HG02678 (cell line): ENCODE results near the gene FBXL5.
"Not testable (repeated sequence)": the region's sequence is repeated elsewhere in the genome, so short reads cannot be mapped to it uniquely, and the experiment has no call there.

Experiments used
- ATAC-seq: cut with Tn5 transposase; IDR thresholded peaks from one replicate; pipeline ENCODE4 v1.9.1; 2021; ENCODE audit warnings: mild to moderate bottlenecking, moderate library complexity; ENCODE audit not compliant: unreplicated experiment

FBXL5 gene

GRCh38 chr4:15652191-15652590 is 3.0 kb downstream of the FBXL5 start:
- no peak for ATAC-seq

GRCh38 chr4:15651676-15652075 is 3.5 kb downstream of the FBXL5 start:
- no peak for ATAC-seq

DNA sequence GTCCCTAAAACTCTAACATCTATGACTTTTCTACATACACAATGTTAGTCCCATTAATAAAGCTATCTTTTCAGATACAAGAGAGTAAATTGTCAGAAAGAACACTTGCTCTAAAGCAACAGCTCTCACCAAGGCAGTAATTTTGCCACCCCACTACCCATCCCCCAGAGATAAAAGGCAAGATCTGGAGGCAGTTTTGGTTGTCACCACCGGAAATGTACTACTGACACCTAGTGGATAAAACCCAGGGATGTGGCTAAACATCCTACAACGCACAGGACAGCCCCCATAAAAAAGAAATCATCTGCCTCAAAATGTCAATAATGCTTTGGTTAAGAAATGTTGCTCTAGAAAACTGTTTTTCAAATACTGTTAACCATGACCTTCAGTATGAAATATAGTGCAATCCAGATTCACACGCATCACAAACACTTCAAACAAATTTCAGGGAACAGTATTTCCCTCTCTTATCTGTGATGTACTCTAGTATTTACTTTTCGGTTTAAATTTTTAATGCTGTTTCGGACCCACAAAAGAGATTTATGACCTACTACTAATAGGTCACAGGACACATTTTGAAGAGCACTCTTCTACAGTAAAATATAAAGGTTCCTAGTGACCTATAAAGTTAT is 5.1 kb downstream of the FBXL5 start:
- peak; percentile 41 for ATAC-seq

- peak; percentile 40 for ATAC-seq
Observed at GRCh38 chr4:15648600-15648999, 6.6 kb downstream of the FBXL5 start.

DNA sequence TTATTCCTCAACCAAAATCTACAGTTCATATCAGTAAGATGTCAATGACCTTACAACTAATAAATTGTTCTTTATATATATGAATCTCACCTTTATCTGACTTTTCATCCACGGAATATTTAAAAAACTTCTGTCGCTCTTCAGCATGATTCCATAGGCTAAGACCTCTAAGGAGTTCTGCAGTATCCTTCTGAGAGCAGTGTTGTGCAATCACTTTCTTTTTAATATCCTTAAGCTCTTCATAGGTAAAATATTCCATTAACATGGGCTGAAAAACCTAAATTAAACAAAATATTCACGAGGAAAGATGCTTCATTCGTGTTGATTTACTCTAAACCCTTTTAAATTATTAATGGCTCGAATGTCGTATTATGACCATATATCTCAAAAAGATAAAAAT is 16.7 kb downstream of the FBXL5 start:
- no peak for ATAC-seq

DNA sequence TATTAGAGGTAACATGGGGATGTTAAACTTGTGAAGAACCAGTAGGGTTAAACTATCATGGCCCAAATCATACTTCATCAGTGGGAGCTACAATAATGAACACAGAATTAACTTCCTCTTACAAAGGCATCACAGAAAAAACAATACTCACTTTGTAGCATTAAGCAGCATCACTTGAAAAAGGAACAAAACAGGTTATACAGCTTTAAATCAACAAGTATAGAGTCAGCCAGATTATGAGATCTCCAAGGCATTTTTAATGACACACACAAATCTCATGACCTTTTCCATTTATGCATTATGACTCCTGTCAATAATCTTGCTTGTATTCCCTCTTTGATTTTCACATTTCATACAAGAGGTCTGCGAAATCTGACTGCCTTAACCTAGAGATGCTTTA is 18.3 kb downstream of the FBXL5 start:
- no peak for ATAC-seq

- ATAC-seq = not testable (repeated sequence)
Observed at GRCh38 chr4:15617407-15617806, 37.8 kb downstream of the FBXL5 start.

DNA sequence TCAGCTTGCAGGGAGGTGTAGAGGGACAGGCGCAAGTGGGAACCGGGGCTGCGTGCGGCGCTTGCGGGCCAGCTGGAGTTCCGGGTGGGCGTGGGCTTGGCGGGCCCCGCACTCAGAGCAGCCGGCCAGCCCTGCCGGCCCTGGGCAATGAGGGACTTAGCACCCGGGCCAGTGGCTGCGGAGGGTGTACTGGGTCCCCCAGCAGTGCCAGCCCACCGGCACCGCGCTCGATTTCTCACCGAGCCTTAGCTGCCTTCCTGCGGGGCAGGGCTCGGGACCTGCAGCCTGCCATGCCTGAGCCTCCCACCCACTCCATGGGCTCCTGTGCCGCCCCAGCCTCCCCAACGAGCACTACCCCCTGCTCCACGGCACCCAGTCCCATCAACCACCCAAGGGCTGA is 40.3 kb downstream of the FBXL5 start:
- not testable (repeated sequence) for ATAC-seq

- ATAC-seq = no peak
Observed at GRCh38 chr4:15612136-15612535, 43.0 kb downstream of the FBXL5 start.

- ATAC-seq = no peak
Observed at GRCh38 chr4:15610855-15611254, 44.3 kb downstream of the FBXL5 start.

GRCh38 chr4:15605537-15605936 is 49.6 kb downstream of the FBXL5 start:
- no peak for ATAC-seq

- no peak for ATAC-seq
Observed at GRCh38 chr4:15601862-15602261, 53.3 kb downstream of the FBXL5 start.

GRCh38 chr4:15600176-15600575 is 55.0 kb downstream of the FBXL5 start:
- no peak for ATAC-seq

GRCh38 chr4:15598644-15599043 is 56.5 kb downstream of the FBXL5 start:
- no peak for ATAC-seq

GRCh38 chr4:15592799-15593198 is 62.4 kb downstream of the FBXL5 start:
- no peak for ATAC-seq

GRCh38 chr4:15587649-15588048 is 67.5 kb downstream of the FBXL5 start:
- no peak for ATAC-seq

- no peak for ATAC-seq
Observed at GRCh38 chr4:15586066-15586465, 69.1 kb downstream of the FBXL5 start.

- ATAC-seq = no peak
Observed at GRCh38 chr4:15585331-15585730, 69.8 kb downstream of the FBXL5 start.

- ATAC-seq = no peak
Observed at GRCh38 chr4:15584785-15585184, 70.4 kb downstream of the FBXL5 start.

- ATAC-seq = no peak
Observed at GRCh38 chr4:15577508-15577907, 77.6 kb downstream of the FBXL5 start.

DNA sequence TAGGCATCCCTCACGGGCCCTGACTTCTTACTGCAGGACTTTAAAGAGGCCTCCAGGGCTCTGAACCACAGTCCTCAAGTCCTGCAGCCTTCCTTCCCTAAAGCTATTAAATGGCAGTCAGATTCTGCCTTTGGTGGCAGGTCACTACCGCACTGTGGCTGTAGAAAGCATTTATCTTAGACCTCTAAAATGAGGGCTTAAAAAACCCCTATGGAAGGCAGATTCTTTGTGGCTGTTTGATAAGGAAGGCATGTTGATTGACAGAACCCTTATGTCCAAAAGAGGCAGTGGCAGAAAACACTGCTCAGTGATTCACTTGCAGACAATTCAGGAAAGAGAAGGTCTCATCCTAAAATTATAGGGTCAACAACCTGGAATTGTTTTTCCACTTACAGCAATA is 79.2 kb downstream of the FBXL5 start:
- no peak for ATAC-seq

DNA sequence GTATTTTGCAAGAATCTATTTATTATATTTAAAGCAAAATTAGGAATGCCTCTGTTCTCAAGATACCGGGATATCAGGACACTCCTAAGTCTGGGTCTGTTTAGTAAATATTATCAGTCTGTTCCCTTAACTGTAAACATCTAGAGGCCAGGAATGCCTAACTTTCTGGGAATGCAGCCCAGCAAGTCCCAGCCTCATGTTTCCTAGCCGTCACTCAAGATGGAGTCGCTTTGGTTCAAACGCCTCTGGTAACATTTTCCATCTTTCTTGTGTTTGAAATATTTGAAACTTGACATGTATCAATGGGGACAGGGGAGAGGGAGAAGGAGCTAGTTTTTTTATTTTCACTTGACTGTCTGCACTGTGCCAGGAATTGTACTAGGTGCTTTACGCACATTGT is 85.4 kb downstream of the FBXL5 start:
- ATAC-seq = no peak

DNA sequence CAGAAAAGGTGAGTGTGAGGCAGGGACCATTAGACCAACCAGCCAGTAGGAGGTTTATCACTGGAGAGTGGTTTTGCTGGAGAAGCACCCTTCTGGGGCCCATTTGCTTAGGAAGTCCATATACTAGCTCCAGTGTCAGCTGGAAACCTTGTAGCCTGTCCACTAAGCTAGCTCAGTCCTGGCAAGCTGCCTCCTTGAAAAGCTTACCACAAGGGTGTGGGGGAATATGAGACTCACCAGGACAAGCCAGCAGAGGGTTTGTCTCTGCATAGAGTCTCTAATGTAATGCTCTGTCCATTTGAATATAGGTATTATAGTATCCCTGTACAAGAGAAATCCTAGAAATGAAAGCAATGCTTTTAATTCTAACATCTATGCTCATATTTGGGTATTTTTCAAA is 86.3 kb downstream of the FBXL5 start:
- no peak for ATAC-seq
